RWPE2 (cell line): ENCODE results near the gene RBM20.
"Not testable (repeated sequence)": the region's sequence is repeated elsewhere in the genome, so short reads cannot be mapped to it uniquely, and the experiment has no call there.

Source experiments
- ATAC-seq: fragments of 200-7000 bp; cut with Tn5 transposase; 3 replicates; pipeline ENCODE4 v1.9.1; 2021; ENCODE audit warnings: low read depth
- DNase-seq: peaks from one replicate; pipeline ENCODE4 v3.0.0-alpha.2; 2020; ENCODE audit warnings: low spot score
- H3K27ac ChIP-seq: fragments of 450-650 bp; 2 replicates; pipeline ENCODE4 v1.5.1; 2017; ENCODE audit warnings: mild to moderate bottlenecking; ENCODE audit not compliant: poor library complexity, severe bottlenecking
- H3K27me3 ChIP-seq: fragments of 250-450 bp; sonication (Bioruptor Pico); 2 replicates; pipeline ENCODE4 v1.5.1; 2021; ENCODE audit warnings: mild to moderate bottlenecking, moderate library complexity; ENCODE audit not compliant: insufficient read depth, poor library complexity, severe bottlenecking
- H3K36me3 ChIP-seq: fragments of 250-450 bp; sonication (Bioruptor Pico); 2 replicates; pipeline ENCODE4 v1.5.1; 2020; ENCODE audit warnings: low read depth, mild to moderate bottlenecking, moderate library complexity
- H3K4me1 ChIP-seq: fragments of 250-450 bp; sonication (Bioruptor Pico); 2 replicates; pipeline ENCODE4 v1.5.1; 2021; ENCODE audit warnings: mild to moderate bottlenecking, moderate library complexity; ENCODE audit not compliant: insufficient read depth, poor library complexity, severe bottlenecking
- H3K4me3 ChIP-seq: fragments of 250-450 bp; sonication (Bioruptor Pico); 2 replicates; pipeline ENCODE4 v1.5.1; 2021; ENCODE audit warnings: mild to moderate bottlenecking, moderate library complexity; ENCODE audit not compliant: severe bottlenecking
- H3K9me3 ChIP-seq: fragments of 250-450 bp; sonication (Bioruptor Pico); 2 replicates; pipeline ENCODE4 v1.5.1; 2021; ENCODE audit warnings: mild to moderate bottlenecking, moderate library complexity; ENCODE audit not compliant: severe bottlenecking
- CTCF ChIP-seq: fragments of 450-650 bp; IDR thresholded peaks from one replicate; pipeline ENCODE4 v1.5.1; 2017; ENCODE audit warnings: mild to moderate bottlenecking, moderate library complexity; ENCODE audit not compliant: poor library complexity, severe bottlenecking

The RBM20 gene

GRCh38 chr10:110864662-110865140 lies 220.6 kb downstream of the RBM20 start:
- DNase-seq: no peak
- peak overlapping the region; percentile 89 for H3K27ac ChIP-seq
- H3K9me3 ChIP-seq: no peaks in the 10 kb centered on the region
- H3K4me3 ChIP-seq: no peak overlapping the region
- ATAC-seq: no peak
- peaks cover 45% of the 10 kb centered on the region for H3K4me1 ChIP-seq
- no peak for TF ChIP-seq CTCF
- no peaks in the 10 kb centered on the region for H3K36me3 ChIP-seq
- no peaks in the 10 kb centered on the region for H3K27me3 ChIP-seq

GRCh38 chr10:110865186-110865808 lies 221.2 kb downstream of the RBM20 start:
- no peak for TF ChIP-seq CTCF
- Histone ChIP-seq H3K9me3 (no peaks in the 10 kb centered on the region), H3K4me3 (no peak overlapping the region), H3K27ac (peak overlapping the region; percentile 89), H3K27me3 (no peaks in the 10 kb centered on the region), H3K4me1 (peaks cover 45% of the 10 kb centered on the region), H3K36me3 (no peaks in the 10 kb centered on the region)
- peak; percentile 87 for ATAC-seq
- no peak for DNase-seq

- TF ChIP-seq CTCF: no peak
- H3K4me3 ChIP-seq: no peak overlapping the region
- no peaks in the 10 kb centered on the region for H3K9me3 ChIP-seq
- H3K36me3 ChIP-seq: no peaks in the 10 kb centered on the region
- peaks cover 45% of the 10 kb centered on the region for H3K4me1 ChIP-seq
- ATAC-seq (no peak), DNase-seq (no peak)
- H3K27ac ChIP-seq: peak overlapping the region; percentile 89
- H3K27me3 ChIP-seq: no peaks in the 10 kb centered on the region
Observed at GRCh38 chr10:110865809-110866482, 221.8 kb downstream of the RBM20 start.

- H3K36me3 ChIP-seq, H3K9me3 ChIP-seq, H3K4me3 ChIP-seq, H3K27me3 ChIP-seq, DNase-seq, ATAC-seq: not testable (repeated sequence)
- H3K4me1 ChIP-seq: peaks cover 35% of the 10 kb centered on the region
- peak overlapping the region; percentile 26 for H3K27ac ChIP-seq
Observed at GRCh38 chr10:110867011-110867806, 223.1 kb downstream of the RBM20 start.

GRCh38 chr10:110867807-110868465 lies 223.8 kb downstream of the RBM20 start:
- Histone ChIP-seq H3K4me1 (peaks cover 28% of the 10 kb centered on the region), H3K36me3 (no peaks in the 10 kb centered on the region; the same call in 1 of the 2 replicates), H3K4me3 (no peak overlapping the region), H3K27me3 (no peaks in the 10 kb centered on the region), H3K9me3 (no peaks in the 10 kb centered on the region), H3K27ac (peak overlapping the region; percentile 26)
- TF ChIP-seq CTCF: no peak
- no peak for ATAC-seq
- DNase-seq: no peak
